Measurements from ENCODE around the gene IP6K3.

IP6K3 gene

GRCh38 chr6:33709605-33710295 lies 37.0 kb downstream of the IP6K3 start:
- peak overlapping the region; percentile 94 for H3K4me2 ChIP-seq (ENCODE audit: low read length)
- TF ChIP-seq EZH2phosphoT487 (IDR thresholded peaks at IDR 0.05; ENCODE audit: borderline replicate concordance, low read length), result no peak
- TF ChIP-seq, protein P1, sequence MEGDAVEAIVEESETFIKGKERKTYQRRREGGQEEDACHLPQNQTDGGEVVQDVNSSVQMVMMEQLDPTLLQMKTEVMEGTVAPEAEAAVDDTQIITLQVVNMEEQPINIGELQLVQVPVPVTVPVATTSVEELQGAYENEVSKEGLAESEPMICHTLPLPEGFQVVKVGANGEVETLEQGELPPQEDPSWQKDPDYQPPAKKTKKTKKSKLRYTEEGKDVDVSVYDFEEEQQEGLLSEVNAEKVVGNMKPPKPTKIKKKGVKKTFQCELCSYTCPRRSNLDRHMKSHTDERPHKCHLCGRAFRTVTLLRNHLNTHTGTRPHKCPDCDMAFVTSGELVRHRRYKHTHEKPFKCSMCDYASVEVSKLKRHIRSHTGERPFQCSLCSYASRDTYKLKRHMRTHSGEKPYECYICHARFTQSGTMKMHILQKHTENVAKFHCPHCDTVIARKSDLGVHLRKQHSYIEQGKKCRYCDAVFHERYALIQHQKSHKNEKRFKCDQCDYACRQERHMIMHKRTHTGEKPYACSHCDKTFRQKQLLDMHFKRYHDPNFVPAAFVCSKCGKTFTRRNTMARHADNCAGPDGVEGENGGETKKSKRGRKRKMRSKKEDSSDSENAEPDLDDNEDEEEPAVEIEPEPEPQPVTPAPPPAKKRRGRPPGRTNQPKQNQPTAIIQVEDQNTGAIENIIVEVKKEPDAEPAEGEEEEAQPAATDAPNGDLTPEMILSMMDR (IDR thresholded peaks at IDR 0.05; ENCODE audit: low read depth, low read length, poor library complexity, severe bottlenecking), result no peak
- H3K79me2 ChIP-seq (ENCODE audit: control insufficient read depth, low read length), result peaks cover 28% of the 10 kb centered on the region
- no peak overlapping the region for H3K27ac ChIP-seq (ENCODE audit: low read depth, low read length)
- H3K4me3 ChIP-seq (ENCODE audit: low read length), result peak overlapping the region; percentile 82
- H3K4me1 ChIP-seq (ENCODE audit: control insufficient read depth, low read length), result peaks cover 34% of the 10 kb centered on the region
- H3F3A ChIP-seq (ENCODE audit: control insufficient read depth, insufficient read depth), result peaks cover 10% of the 10 kb centered on the region
- H3K36me3 ChIP-seq (ENCODE audit: control insufficient read depth, low read length), result peaks cover 38% of the 10 kb centered on the region
- no peaks in the 10 kb centered on the region for H3K9me3 ChIP-seq (ENCODE audit: control insufficient read depth, insufficient read depth, low read length)
- no peaks in the 10 kb centered on the region for H4K20me1 ChIP-seq (ENCODE audit: control insufficient read depth, insufficient read depth, low read depth, low read length)
- no peaks in the 10 kb centered on the region for H3K27me3 ChIP-seq (ENCODE audit: control insufficient read depth, low read length)
- no peaks in the 10 kb centered on the region for H3K9me2 ChIP-seq (replicated peaks; ENCODE audit: control insufficient read depth, low read length)

- TF ChIP-seq, protein P1 (IDR thresholded peaks at IDR 0.05; ENCODE audit: low read depth, low read length, poor library complexity, severe bottlenecking), result no peak
- TF ChIP-seq EZH2phosphoT487 (IDR thresholded peaks at IDR 0.05; ENCODE audit: borderline replicate concordance, low read length), result no peak
- Histone ChIP-seq H3K4me1 (ENCODE audit: control insufficient read depth, low read length) (peaks cover 37% of the 10 kb centered on the region), H3K4me2 (ENCODE audit: low read length) (0 out of 2 replicates have a peak overlapping the region, but pooled peaks have one; percentile 94), H3K79me2 (ENCODE audit: control insufficient read depth, low read length) (peaks cover 28% of the 10 kb centered on the region), H3K36me3 (ENCODE audit: control insufficient read depth, low read length) (peaks cover 41% of the 10 kb centered on the region), H3K27ac (ENCODE audit: low read depth, low read length) (no peak overlapping the region), H3F3A (ENCODE audit: control insufficient read depth, insufficient read depth) (peaks cover 14% of the 10 kb centered on the region), H3K9me3 (ENCODE audit: control insufficient read depth, insufficient read depth, low read length) (no peaks in the 10 kb centered on the region), H3K4me3 (ENCODE audit: low read length) (0 out of 2 replicates have a peak overlapping the region, but pooled peaks have one; percentile 82), H3K9me2 (replicated peaks; ENCODE audit: control insufficient read depth, low read length) (no peaks in the 10 kb centered on the region), H4K20me1 (ENCODE audit: control insufficient read depth, insufficient read depth, low read depth, low read length) (no peaks in the 10 kb centered on the region), H3K27me3 (ENCODE audit: control insufficient read depth, low read length) (no peaks in the 10 kb centered on the region)
Measured at GRCh38 chr6:33708516-33709204, 38.0 kb downstream of the IP6K3 start.

DNA sequence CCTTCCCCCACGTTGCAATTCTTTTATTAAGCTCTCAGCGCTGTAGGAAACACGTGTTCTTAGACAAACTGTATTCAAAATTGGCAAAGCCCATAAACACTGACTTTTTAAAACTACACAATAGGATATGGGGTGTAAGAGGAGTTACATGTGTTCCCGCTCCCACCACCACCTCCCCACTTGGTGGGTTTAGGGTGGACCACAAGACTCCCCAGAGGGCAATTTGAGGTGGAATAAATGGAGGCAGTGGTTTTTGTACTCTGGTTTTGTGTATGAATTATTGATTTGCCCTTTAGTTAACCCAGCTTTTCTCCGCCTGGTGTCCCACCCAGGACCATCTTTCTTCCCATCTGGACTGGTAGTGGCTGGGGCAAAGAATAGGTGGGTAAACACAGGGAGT lies 38.9 kb downstream of the IP6K3 start:
- no peaks in the 10 kb centered on the region for H3K27me3 ChIP-seq (ENCODE audit: control insufficient read depth, low read length)
- peaks cover 18% of the 10 kb centered on the region for H3F3A ChIP-seq (ENCODE audit: control insufficient read depth, insufficient read depth)
- peaks cover 43% of the 10 kb centered on the region for H3K36me3 ChIP-seq (ENCODE audit: control insufficient read depth, low read length)
- H3K4me2 ChIP-seq (ENCODE audit: low read length), result no peak overlapping the region
- H4K20me1 ChIP-seq (ENCODE audit: control insufficient read depth, insufficient read depth, low read depth, low read length), result no peaks in the 10 kb centered on the region
- H3K27ac ChIP-seq (ENCODE audit: low read depth, low read length), result no peak overlapping the region
- no peak overlapping the region for H3K4me3 ChIP-seq (ENCODE audit: low read length)
- peaks cover 28% of the 10 kb centered on the region for H3K79me2 ChIP-seq (ENCODE audit: control insufficient read depth, low read length)
- H3K9me2 ChIP-seq (replicated peaks; ENCODE audit: control insufficient read depth, low read length), result no peaks in the 10 kb centered on the region
- no peaks in the 10 kb centered on the region for H3K9me3 ChIP-seq (ENCODE audit: control insufficient read depth, insufficient read depth, low read length)
- TF ChIP-seq EZH2phosphoT487 (IDR thresholded peaks at IDR 0.05; ENCODE audit: borderline replicate concordance, low read length), result no peak
- TF ChIP-seq, protein P1 (IDR thresholded peaks at IDR 0.05; ENCODE audit: low read depth, low read length, poor library complexity, severe bottlenecking), result no peak
- peaks cover 37% of the 10 kb centered on the region for H3K4me1 ChIP-seq (ENCODE audit: control insufficient read depth, low read length)

Measured in DOHH2 (cell line).